DMS153 (cell line): ENCODE data around the gene PCDHGA7.
"Not testable (repeated sequence)": the region's sequence is repeated elsewhere in the genome, so short reads cannot be mapped to it uniquely, and the experiment has no call there.

Experiments
- DNase-seq: peaks from one replicate; lab custom pipeline; 2025; lab: John Stamatoyannopoulos, UW

PCDHGA7 gene

GRCh38 chr5:141382469-141383294 lies at the start of gene PCDHGA7:
Gene PCDHGA7, plus strand, starts transcription at chr5:141382742. Its CDS starts 158 bp downstream, at chr5:141382900.
- DNase-seq, result no peak

GRCh38 chr5:141338538-141339306 lies 43.8 kb upstream of the PCDHGA7 start, which contains the start of gene PCDHGA2:
Gene PCDHGA2, plus strand, starts transcription at chr5:141338760.
- DNase-seq, result no peak

GRCh38 chr5:141340781-141341354 lies 41.7 kb upstream of the PCDHGA7 start:
- not testable (repeated sequence) for DNase-seq

GRCh38 chr5:141342773-141343172 lies 39.8 kb upstream of the PCDHGA7 start:
- no peak for DNase-seq

GRCh38 chr5:141343242-141343952 lies 39.1 kb upstream of the PCDHGA7 start, which contains the start of gene PCDHGA3:
Gene PCDHGA3, plus strand, starts transcription at chr5:141343829. Its CDS starts 205 bp downstream, at chr5:141344034.
- DNase-seq, result no peak

- no peak for DNase-seq
Measured at GRCh38 chr5:141343953-141344463, 38.5 kb upstream of the PCDHGA7 start.

- no peak for DNase-seq
Measured at GRCh38 chr5:141345327-141345726, 37.2 kb upstream of the PCDHGA7 start.

GRCh38 chr5:141346017-141346416 lies 36.5 kb upstream of the PCDHGA7 start:
- not testable (repeated sequence) for DNase-seq

GRCh38 chr5:141349917-141350619 lies 32.5 kb upstream of the PCDHGA7 start, which contains the start of gene PCDHGB1:
Gene PCDHGB1, plus strand, starts transcription at chr5:141350099. Its CDS starts 162 bp downstream, at chr5:141350261.
- DNase-seq, result no peak

- DNase-seq, result no peak
Measured at GRCh38 chr5:141351591-141351990, 31.0 kb upstream of the PCDHGA7 start.

GRCh38 chr5:141354900-141355469 lies 27.6 kb upstream of the PCDHGA7 start, which contains the start of gene PCDHGA4:
Gene PCDHGA4, plus strand, starts transcription at chr5:141355021. Its CDS starts 87 bp downstream, at chr5:141355108.
- DNase-seq, result no peak

- DNase-seq, result no peak
Measured at GRCh38 chr5:141355641-141356040, 26.9 kb upstream of the PCDHGA7 start.

- no peak for DNase-seq
Measured at GRCh38 chr5:141356133-141356532, 26.4 kb upstream of the PCDHGA7 start.

- DNase-seq, result no peak
Measured at GRCh38 chr5:141356950-141357349, 25.6 kb upstream of the PCDHGA7 start.

GRCh38 chr5:141359790-141360426 lies 22.6 kb upstream of the PCDHGA7 start, which contains the start of gene PCDHGB2:
Gene PCDHGB2, plus strand, starts transcription at chr5:141359994. Its CDS starts 142 bp downstream, at chr5:141360136.
- no peak for DNase-seq

GRCh38 chr5:141360685-141361084 lies 21.9 kb upstream of the PCDHGA7 start:
- no peak for DNase-seq

GRCh38 chr5:141362719-141363118 lies 19.8 kb upstream of the PCDHGA7 start:
- no peak for DNase-seq

GRCh38 chr5:141363952-141364660 lies 18.4 kb upstream of the PCDHGA7 start, which contains the start of gene PCDHGA5:
Gene PCDHGA5, plus strand, starts transcription at chr5:141364162. Its CDS starts 169 bp downstream, at chr5:141364331.
- no peak for DNase-seq
